Activated naive CD8-positive, alpha-beta T cell treated with anti-CD3 and anti-CD28 coated beads, Interleukin-2, amount 50 U/mL, for 24 hours (primary cell): ENCODE results near the gene DOK6.
"Not testable (repeated sequence)": the region's sequence is repeated elsewhere in the genome, so short reads cannot be mapped to it uniquely, and the experiment has no call there.

Experiments used
- ATAC-seq: fragments of 150-1000 bp; cut with Tn5 transposase; one replicate; pipeline ENCODE4 v1.10.0; 2021
- DNase-seq: peaks from one replicate; pipeline ENCODE4 v3.0.0; 2021
- H3K27ac Mint-ChIP-seq: one replicate; pipeline ENCODE4 v1.8.0; 2021; ENCODE audit warnings: mild to moderate bottlenecking, mixed read lengths
- H3K27me3 Mint-ChIP-seq: one replicate; pipeline ENCODE4 v1.8.0; 2021; ENCODE audit warnings: mixed read lengths
- H3K36me3 Mint-ChIP-seq: one replicate; pipeline ENCODE4 v1.8.0; 2021; ENCODE audit warnings: low read depth, mixed read lengths
- H3K4me1 Mint-ChIP-seq: one replicate; pipeline ENCODE4 v1.8.0; 2021; ENCODE audit warnings: mixed read lengths
- H3K4me3 Mint-ChIP-seq: one replicate; pipeline ENCODE4 v1.8.0; 2021; ENCODE audit warnings: mild to moderate bottlenecking, moderate library complexity, mixed read lengths
- H3K9me3 Mint-ChIP-seq: one replicate; pipeline ENCODE4 v1.8.0; 2021; ENCODE audit warnings: mixed read lengths

DOK6 gene

DNA sequence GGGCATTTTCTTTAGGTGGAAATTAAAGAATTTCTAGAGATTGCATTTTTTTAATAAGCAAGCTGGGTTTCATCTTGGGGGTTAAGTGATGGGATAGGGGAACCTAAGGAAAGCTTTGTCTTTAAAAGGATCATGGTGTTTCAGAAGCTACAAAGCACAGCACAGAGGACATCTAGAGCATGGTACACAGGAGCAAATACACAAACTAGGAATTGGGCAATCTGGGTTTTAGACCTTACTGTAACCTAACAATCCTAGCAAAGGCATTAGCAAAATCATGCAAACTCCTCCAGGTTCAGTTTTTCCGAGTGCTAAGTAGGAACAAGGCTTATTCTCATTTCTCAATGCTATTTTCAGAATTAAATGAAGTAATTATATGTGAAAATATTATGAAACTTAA, 412.9 kb downstream of the DOK6 start:
- ATAC-seq (no peak), DNase-seq (no peak)
- Mint-ChIP-seq H3K4me1 (no peaks in the 10 kb centered on the region), H3K27ac (no peak overlapping the region), H3K27me3 (no peaks in the 10 kb centered on the region), H3K4me3 (no peak overlapping the region), H3K36me3 (peaks cover 12% of the 10 kb centered on the region), H3K9me3 (peaks cover 5% of the 10 kb centered on the region)

DNA sequence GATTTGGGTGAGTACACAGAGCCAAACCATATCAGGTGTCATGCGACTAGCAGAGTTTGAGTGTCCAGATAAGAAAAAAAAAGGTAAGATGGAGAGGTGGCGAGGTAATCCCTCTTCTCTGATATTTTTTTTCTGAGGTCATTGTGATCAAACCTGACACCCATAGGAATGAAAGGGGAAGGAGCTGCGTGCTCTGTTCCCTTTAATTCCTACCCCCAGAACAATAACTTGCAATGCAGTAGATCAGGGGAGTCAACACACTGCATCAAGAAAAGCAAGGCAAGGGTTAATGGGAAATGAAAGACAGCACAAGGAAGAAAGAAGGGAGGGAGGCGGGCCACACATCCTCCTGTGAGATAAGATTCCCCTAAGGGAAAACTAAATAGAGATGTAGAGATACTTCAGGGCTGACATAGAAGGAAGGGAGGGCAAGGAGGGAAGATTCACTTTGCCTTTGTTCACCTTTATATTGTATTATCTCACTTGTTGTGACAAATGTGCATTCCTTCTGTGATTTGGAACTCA, 414.2 kb downstream of the DOK6 start:
- Mint-ChIP-seq H3K4me1 (no peaks in the 10 kb centered on the region), H3K4me3 (no peak overlapping the region), H3K27me3 (no peaks in the 10 kb centered on the region), H3K27ac (no peak overlapping the region), H3K36me3 (peaks cover 12% of the 10 kb centered on the region), H3K9me3 (peaks cover 4% of the 10 kb centered on the region)
- DNase-seq (no peak), ATAC-seq (no peak)

DNA sequence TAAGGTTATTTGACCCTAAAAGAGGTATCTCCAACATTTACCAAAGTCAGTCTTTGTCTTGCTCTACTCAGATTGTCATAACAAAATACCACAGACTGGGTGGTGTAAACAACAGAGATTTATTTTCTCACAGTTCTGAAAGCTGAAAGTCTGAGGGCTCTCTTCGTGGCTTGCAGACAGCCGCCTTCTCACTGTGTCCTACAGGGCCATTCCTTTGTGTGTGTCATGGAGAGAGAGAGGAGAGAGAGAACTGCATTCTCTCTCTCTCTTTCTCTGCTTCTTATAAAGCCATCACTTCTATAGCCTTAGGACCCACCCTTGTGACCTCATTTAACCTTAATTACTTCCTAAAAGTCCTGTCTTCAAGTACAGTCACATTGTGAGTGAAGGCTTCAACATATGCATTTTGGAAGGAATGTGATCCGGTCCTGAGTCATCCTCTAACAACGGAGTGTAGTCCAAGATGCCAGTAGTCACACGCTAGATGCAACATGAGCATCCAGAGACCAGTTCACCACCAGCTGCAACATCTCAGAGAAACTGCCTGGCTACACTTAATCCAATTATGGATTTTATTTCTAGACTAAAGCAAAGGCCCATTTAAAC, 416.8 kb downstream of the DOK6 start:
- Mint-ChIP-seq H3K27ac (no peak overlapping the region), H3K36me3 (peaks cover 10% of the 10 kb centered on the region), H3K9me3 (peaks cover 7% of the 10 kb centered on the region), H3K4me1 (no peaks in the 10 kb centered on the region), H3K27me3 (no peaks in the 10 kb centered on the region), H3K4me3 (no peak overlapping the region)
- DNase-seq (no peak), ATAC-seq (no peak)

DNA sequence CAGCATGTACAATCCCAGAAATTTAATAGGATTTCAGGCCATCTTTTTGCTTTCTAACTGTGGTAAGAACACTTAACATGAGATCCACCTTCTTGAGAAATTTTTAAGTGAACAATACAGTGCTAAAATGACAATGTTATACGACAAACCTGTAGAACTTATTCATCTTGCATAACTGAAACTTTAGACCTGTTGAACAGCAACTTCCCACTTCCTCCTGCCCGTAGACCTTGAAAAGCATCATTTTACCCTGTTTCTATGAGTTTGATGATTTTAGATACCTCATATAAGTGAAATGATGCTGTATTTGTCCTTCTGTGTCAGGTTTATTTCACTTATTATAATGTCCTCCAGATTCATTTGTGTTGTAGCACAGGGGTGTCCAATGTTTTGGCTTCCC, 418.8 kb downstream of the DOK6 start:
- ATAC-seq (no peak), DNase-seq (no peak)
- peaks cover 15% of the 10 kb centered on the region for H3K36me3 Mint-ChIP-seq
- no peak overlapping the region for H3K4me3 Mint-ChIP-seq
- H3K4me1 Mint-ChIP-seq = no peaks in the 10 kb centered on the region
- H3K27ac Mint-ChIP-seq = no peak overlapping the region
- H3K27me3 Mint-ChIP-seq = no peaks in the 10 kb centered on the region
- peaks cover 10% of the 10 kb centered on the region for H3K9me3 Mint-ChIP-seq

DNA sequence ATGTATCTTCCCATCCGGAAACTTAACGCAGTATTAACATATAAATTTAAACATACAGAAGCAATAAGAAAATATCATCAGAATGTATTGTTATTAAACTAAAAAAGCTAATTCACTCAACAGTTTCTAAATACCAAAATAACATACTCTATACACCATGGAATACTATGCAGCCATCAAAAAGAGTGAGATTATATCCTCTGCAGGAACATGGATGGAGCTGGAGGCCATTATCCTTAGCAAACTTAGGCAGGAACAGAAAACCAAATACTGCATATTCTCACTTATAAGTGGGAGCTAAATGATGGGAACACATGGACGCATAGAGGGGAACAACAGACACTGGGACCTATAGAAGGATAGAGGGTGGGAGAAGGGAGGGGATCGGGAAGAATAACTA, 419.9 kb downstream of the DOK6 start:
- peaks cover 15% of the 10 kb centered on the region for H3K36me3 Mint-ChIP-seq
- no peak overlapping the region for H3K27ac Mint-ChIP-seq
- ATAC-seq = no peak
- H3K9me3 Mint-ChIP-seq = peaks cover 10% of the 10 kb centered on the region
- no peak for DNase-seq
- no peaks in the 10 kb centered on the region for H3K27me3 Mint-ChIP-seq
- no peak overlapping the region for H3K4me3 Mint-ChIP-seq
- no peaks in the 10 kb centered on the region for H3K4me1 Mint-ChIP-seq

DNA sequence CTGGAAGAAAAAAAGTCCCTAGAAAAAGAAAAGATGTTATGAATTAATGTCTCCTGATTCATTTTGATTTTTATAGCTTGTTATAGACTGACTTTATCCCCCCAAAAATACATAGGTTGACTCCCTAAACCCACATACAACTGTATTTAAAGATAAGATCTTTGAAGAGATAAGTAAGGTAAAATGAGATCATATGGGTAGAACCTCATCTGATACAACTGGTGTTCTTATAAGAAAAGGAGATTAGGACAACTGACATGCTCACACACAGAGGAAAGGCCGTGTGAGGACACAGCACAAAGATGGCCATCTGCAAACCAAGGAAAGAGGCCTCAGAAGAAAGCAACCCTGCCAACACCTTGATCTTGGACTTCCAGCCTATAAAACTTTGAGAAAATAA, 429.5 kb downstream of the DOK6 start:
- H3K4me1 Mint-ChIP-seq = no peaks in the 10 kb centered on the region
- DNase-seq (no peak), ATAC-seq (no peak)
- H3K4me3 Mint-ChIP-seq = no peak overlapping the region
- peaks cover 3% of the 10 kb centered on the region for H3K9me3 Mint-ChIP-seq
- peaks cover 17% of the 10 kb centered on the region for H3K36me3 Mint-ChIP-seq
- no peaks in the 10 kb centered on the region for H3K27me3 Mint-ChIP-seq
- no peak overlapping the region for H3K27ac Mint-ChIP-seq

DNA sequence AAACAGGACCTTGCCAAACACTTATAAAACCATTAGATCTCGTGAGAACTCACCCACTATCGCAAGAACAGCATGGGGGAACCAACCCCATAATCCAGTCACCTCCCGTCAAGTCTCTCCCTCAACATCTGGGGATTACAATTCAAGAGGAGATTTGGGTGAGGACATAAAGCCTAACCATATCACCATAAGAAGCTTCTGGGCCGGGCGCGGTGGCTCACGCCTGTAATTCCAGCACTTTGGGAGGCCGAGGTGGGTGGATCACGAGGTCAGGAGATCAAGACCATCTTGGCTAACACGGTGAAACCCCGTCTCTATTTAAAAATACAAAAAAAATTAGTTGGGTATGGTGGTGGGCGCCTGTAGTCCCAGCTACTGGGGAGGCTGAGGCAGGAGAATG, 434.3 kb downstream of the DOK6 start:
- not testable (repeated sequence) for ATAC-seq, H3K4me1 Mint-ChIP-seq, H3K9me3 Mint-ChIP-seq, H3K27me3 Mint-ChIP-seq, H3K27ac Mint-ChIP-seq, DNase-seq, H3K4me3 Mint-ChIP-seq
- peaks cover 18% of the 10 kb centered on the region for H3K36me3 Mint-ChIP-seq

DNA sequence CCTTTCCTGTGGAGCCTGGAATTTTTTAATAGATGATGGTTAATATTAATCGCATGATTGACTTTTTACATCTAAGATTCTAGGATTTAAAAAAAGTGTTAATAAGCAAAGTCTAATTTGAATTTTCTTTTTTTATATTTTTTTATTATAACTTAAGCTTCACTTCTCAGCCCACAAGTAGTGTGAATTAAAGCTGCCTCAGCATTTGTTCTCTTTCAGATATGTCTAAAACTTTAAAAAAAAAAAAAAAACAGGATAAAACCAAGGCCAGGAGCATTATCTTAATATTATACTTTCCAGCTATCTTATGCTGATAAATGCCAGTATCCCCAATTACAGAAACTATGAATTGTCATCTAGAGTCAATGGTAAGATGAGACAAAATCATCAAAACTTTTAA, 437.3 kb downstream of the DOK6 start:
- H3K4me1 Mint-ChIP-seq = no peaks in the 10 kb centered on the region
- no peak for ATAC-seq
- H3K27me3 Mint-ChIP-seq = no peaks in the 10 kb centered on the region
- H3K4me3 Mint-ChIP-seq = no peak overlapping the region
- no peak overlapping the region for H3K27ac Mint-ChIP-seq
- no peaks in the 10 kb centered on the region for H3K9me3 Mint-ChIP-seq
- H3K36me3 Mint-ChIP-seq = peaks cover 7% of the 10 kb centered on the region
- no peak for DNase-seq

DNA sequence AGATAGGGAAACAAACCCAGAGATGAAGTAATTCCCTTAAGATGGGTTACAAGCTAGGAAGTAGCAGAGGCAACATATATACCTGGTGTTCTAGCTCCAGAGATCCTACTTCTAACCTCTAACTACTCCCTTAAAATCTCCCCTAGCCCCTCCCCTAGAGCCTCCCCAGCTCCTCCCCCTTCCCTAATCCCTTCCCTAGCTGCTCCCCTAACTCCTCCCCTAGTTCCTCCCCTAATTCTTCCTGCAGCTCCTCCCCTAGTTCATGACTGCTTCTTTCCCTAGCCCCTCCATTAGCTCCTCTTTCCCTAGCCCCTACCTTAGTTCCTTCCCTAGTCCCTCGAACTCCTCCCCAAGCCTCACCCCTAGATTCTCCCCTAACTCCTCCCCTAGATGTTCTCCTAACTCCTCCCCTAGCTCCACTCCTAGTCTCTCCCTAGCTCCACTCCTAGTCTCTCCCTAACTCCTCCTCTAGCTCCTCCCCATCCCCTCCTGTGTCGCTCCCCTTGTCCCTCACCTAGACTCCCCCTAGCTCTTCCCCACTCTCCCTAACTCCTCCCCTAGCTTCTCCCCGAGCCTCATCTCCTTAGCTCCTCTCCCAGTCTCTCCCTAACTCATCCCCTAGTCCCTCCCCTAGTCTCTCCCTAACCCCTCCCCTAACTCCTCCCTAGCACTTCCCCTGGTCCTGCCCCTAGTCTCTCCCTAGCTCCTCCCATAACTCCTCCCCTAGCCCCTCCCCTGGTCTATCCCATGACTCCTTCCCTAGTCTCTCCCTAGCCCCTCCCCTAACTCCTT, 438.1 kb downstream of the DOK6 start:
- peaks cover 7% of the 10 kb centered on the region for H3K36me3 Mint-ChIP-seq
- H3K4me1 Mint-ChIP-seq = no peaks in the 10 kb centered on the region
- no peaks in the 10 kb centered on the region for H3K27me3 Mint-ChIP-seq
- DNase-seq (peak; percentile 18), ATAC-seq (peak; percentile 75)
- H3K27ac Mint-ChIP-seq = no peak overlapping the region
- H3K9me3 Mint-ChIP-seq = no peaks in the 10 kb centered on the region
- H3K4me3 Mint-ChIP-seq = no peak overlapping the region

DNA sequence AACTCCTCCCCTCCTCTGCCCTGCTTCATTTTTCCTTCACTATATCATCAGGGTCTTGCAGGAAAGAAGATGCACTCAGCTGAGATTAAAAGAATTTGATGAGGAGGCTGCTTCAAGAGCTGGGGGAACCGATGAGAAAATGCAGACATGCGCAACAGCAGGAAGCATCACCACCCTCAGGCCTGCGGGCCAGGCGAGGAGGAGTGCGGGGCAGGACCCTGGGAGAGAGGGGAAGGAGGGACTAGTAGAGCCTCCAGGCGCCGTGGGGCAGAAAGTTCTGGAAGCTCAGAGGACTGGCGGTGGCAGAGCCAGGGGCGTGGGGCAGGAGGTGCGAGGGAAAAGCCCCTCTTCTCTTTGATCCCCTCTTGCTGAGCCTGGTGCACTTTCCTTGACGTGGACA, 438.8 kb downstream of the DOK6 start:
- H3K4me1 Mint-ChIP-seq = no peaks in the 10 kb centered on the region
- no peak overlapping the region for H3K4me3 Mint-ChIP-seq
- no peaks in the 10 kb centered on the region for H3K27me3 Mint-ChIP-seq
- no peak for ATAC-seq
- no peak overlapping the region for H3K27ac Mint-ChIP-seq
- peaks cover 7% of the 10 kb centered on the region for H3K36me3 Mint-ChIP-seq
- no peaks in the 10 kb centered on the region for H3K9me3 Mint-ChIP-seq
- no peak for DNase-seq

DNA sequence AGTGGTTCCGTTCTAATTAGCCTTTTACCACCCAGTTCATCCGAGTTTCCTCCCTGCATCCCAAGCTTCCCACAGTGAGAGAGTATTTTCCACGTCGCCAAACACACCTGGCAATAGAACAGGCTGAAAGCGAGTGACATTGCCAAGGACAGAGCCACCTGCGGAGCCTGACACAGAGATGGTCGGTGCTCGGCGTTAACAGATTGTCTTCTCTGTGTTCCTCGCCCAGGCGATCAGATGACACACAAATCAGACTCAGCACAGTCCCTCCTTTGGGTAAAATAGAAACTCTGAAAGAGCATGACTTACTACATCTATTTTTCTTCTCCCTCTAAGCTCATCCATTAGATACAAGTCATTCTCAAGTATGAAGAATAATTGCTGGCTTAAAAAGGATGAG, 439.3 kb downstream of the DOK6 start:
- H3K27me3 Mint-ChIP-seq = no peaks in the 10 kb centered on the region
- H3K4me1 Mint-ChIP-seq = no peaks in the 10 kb centered on the region

DNA sequence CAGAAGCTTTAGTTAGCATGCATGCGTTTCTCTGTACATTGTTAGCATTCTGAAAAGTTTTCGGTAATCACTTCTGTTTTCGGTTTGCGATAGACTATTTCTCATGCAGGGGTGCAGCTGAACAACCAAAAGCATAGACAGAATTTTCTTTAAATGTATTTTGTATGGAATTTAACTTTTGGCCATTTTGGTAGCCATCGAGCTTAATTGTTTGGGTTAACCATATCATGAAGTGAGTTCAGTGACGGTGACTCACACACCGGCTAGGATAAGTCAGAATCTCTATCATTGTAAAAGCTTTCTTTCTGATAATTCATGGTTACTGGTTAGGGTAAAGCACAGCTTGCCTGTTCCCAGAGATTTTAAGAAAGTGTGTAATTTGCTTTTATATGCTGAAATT, 439.8 kb downstream of the DOK6 start:
- ATAC-seq (no peak), DNase-seq (no peak)
- Mint-ChIP-seq H3K36me3 (peaks cover 7% of the 10 kb centered on the region), H3K4me3 (no peak overlapping the region), H3K27me3 (no peaks in the 10 kb centered on the region), H3K9me3 (no peaks in the 10 kb centered on the region), H3K27ac (no peak overlapping the region), H3K4me1 (no peaks in the 10 kb centered on the region)

More for the DNA sequence above, 439.3 kb downstream of the DOK6 start:
- Mint-ChIP-seq H3K9me3 (no peaks in the 10 kb centered on the region), H3K4me3 (no peak overlapping the region), H3K27ac (no peak overlapping the region), H3K36me3 (peaks cover 7% of the 10 kb centered on the region)
- ATAC-seq (no peak), DNase-seq (no peak)

DNA sequence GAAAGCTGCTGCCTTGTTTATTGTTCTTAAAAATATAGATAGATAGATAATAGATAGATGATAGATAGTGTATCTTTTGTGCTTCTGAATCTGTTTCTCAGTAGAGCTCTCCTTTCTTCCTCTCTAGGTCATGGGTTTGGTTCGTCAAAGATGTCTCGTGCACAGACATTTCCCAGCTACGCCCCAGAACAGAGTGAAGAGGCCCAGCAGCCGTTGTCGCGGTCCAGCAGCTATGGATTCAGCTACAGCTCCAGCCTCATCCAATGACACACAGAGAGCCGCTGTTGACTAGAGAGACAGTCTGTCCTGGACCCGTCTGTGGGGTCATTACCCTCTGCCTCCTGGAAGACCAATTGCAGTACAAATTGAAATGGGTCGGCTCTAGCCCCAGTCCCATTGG, 440.4 kb downstream of the DOK6 start:
- no peak for DNase-seq
- no peaks in the 10 kb centered on the region for H3K9me3 Mint-ChIP-seq
- H3K27ac Mint-ChIP-seq = no peak overlapping the region
- H3K4me3 Mint-ChIP-seq = no peak overlapping the region
- no peaks in the 10 kb centered on the region for H3K27me3 Mint-ChIP-seq
- ATAC-seq = no peak
- H3K4me1 Mint-ChIP-seq = no peaks in the 10 kb centered on the region
- peaks cover 5% of the 10 kb centered on the region for H3K36me3 Mint-ChIP-seq

DNA sequence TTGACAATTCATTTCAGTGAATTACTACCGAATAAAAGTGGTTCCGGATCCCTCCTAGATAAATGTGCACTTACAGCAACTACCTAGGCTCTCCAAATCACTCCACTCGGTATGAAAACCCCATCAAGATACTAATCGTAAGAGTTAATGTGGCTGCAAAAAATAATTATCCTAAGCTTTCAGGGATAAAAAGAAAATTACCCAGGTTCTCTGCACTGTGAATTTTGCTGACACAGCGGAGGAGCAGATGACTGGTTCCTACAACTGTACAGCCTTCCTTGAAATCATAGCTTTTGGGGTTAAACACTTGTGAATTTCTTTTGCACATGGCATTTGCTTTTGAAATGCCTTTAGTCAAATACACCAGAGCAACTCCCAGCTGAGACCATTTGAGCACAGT, 442.3 kb downstream of the DOK6 start:
- H3K36me3 Mint-ChIP-seq = peaks cover 4% of the 10 kb centered on the region
- H3K9me3 Mint-ChIP-seq = no peaks in the 10 kb centered on the region
- H3K27me3 Mint-ChIP-seq = no peaks in the 10 kb centered on the region
- ATAC-seq (no peak), DNase-seq (no peak)
- H3K27ac Mint-ChIP-seq = no peak overlapping the region
- no peaks in the 10 kb centered on the region for H3K4me1 Mint-ChIP-seq
- no peak overlapping the region for H3K4me3 Mint-ChIP-seq

DNA sequence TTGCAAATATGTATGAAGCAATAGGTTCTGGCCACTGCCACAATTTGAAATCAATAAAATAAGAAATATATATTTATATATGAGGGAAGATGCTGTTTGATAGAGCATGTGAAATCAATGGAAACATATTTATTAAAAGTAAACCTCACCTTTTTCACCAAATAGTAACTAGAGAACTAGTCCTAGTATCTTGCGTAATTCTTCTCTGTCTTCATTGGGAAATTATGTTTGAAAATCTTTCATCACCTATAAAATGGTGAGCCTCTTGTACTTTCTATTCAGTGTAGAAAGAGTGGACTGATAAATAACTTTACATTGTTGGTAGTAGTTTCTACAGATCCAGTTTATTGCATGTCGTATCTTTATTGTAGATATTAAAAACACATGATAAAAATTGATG, 444.0 kb downstream of the DOK6 start:
- Mint-ChIP-seq H3K4me3 (no peak overlapping the region), H3K9me3 (no peaks in the 10 kb centered on the region), H3K27me3 (no peaks in the 10 kb centered on the region), H3K4me1 (no peaks in the 10 kb centered on the region), H3K27ac (no peak overlapping the region), H3K36me3 (peaks cover 4% of the 10 kb centered on the region)
- DNase-seq (no peak), ATAC-seq (no peak)
